Peyer's patch (tissue), 4 donors: Measurements from ENCODE around the gene SNED1. TPM values are rescaled to one million over a fixed set of nuclear protein-coding genes. Genes with fewer than 3 reads are reported as not detected.

Experiments
- DNase-seq, 3 donors: peaks; one replicate each; pipeline ENCODE4 v3.0.0-alpha.2; 2017 to 2019
- H3K27ac ChIP-seq, 4 donors: fragments of 200-600 bp; sonication (generic); one replicate each; pipeline ENCODE4 v1.5.1; 2016 to 2019
- H3K27me3 ChIP-seq, 2 donors: fragments of 200-600 bp; sonication (generic); one replicate each; pipeline ENCODE4 v1.5.1; 2019
- H3K36me3 ChIP-seq, 3 donors: fragments of 200-600 bp; sonication (generic); one replicate each; pipeline ENCODE4 v1.5.1; 2016 to 2019
- H3K4me1 ChIP-seq, 4 donors: fragments of 200-600 bp; sonication (generic); one replicate each; pipeline ENCODE4 v1.5.1; 2016 to 2019
- H3K4me3 ChIP-seq, 4 donors: fragments of 200-600 bp; sonication (generic); 1 replicate in 3 of 4; 2 replicates in 1 of 4; pipeline ENCODE4 v1.5.1; 2016 to 2019; ENCODE audit warnings: mild to moderate bottlenecking in 1 of 4
- H3K9me3 ChIP-seq, 4 donors: fragments of 200-600 bp; sonication (generic); one replicate each; pipeline ENCODE4 v1.5.1; 2016 to 2019; ENCODE audit warnings: mild to moderate bottlenecking in 1 of 4
- CTCF ChIP-seq, 6 experiments: fragments of 450-650 bp in 4 of 6; fragments of 200-600 bp in 2 of 6; sonication (generic) in 1 of 6; IDR thresholded peaks; one replicate each; pipeline ENCODE4 v1.5.1; 2017 to 2019; ENCODE audit warnings: antibody characterized with exemption in 6 of 6, mild to moderate bottlenecking in 3 of 6, moderate library complexity in 1 of 6
- POLR2A ChIP-seq, 2 donors: fragments of 450-650 bp; IDR thresholded peaks; one replicate each; pipeline ENCODE4 v1.5.1; 2017; ENCODE audit warnings: antibody characterized with exemption in 2 of 2, mild to moderate bottlenecking in 2 of 2, moderate library complexity in 2 of 2
- total RNA-seq, 4 donors: library from RNA; depleted of rRNA; stranded (reverse); fragments of >200 nt; gene quantifications; one replicate each; pipeline ENCODE4 v1.1.0, GENCODE V29; 2016

SNED1 gene
- total RNA-seq, 4 donors from 2014 or later, result 6.8 to 83.3 (median 25.2) TPM

GRCh38 chr2:240956935-240957655, 41.3 kb upstream of the SNED1 start:
- Histone ChIP-seq H3K27me3 (no peaks in the 10 kb centered on the region), H3K4me3 (no peak overlapping the region), H3K36me3 (no peaks in the 10 kb centered on the region), H3K27ac (peak overlapping the region in 1 of 4 donors; percentile 31), H3K9me3 (no peaks in the 10 kb centered on the region), H3K4me1 (peaks cover 0 to 21% (median 0%) of the 10 kb centered on the region in 4 donors)
- TF ChIP-seq CTCF (IDR thresholded peaks at IDR 0.05), result no peak
- TF ChIP-seq POLR2A (IDR thresholded peaks at IDR 0.05), result no peak
- DNase-seq, result peak in 2 of 3 donors; percentile 39 to 40

- peaks cover 0 to 26% (median 0%) of the 10 kb centered on the region in 4 donors for H3K4me1 ChIP-seq
- H3K27me3 ChIP-seq, result no peaks in the 10 kb centered on the region
- no peak overlapping the region for H3K27ac ChIP-seq
- no peak overlapping the region for H3K4me3 ChIP-seq
- peak in 2 of 3 donors; percentile 42 to 44 for DNase-seq
- H3K9me3 ChIP-seq, result no peaks in the 10 kb centered on the region
- H3K36me3 ChIP-seq, result no peaks in the 10 kb centered on the region
- TF ChIP-seq CTCF (IDR thresholded peaks at IDR 0.05) (no peak), POLR2A (IDR thresholded peaks at IDR 0.05) (no peak)
Measured at GRCh38 chr2:240957656-240958365, 40.6 kb upstream of the SNED1 start.

GRCh38 chr2:240958366-240959213, 39.8 kb upstream of the SNED1 start:
- H3K36me3 ChIP-seq, result no peaks in the 10 kb centered on the region
- no peak overlapping the region for H3K4me3 ChIP-seq
- no peak overlapping the region for H3K27ac ChIP-seq
- TF ChIP-seq POLR2A (IDR thresholded peaks at IDR 0.05) (no peak), CTCF (IDR thresholded peaks at IDR 0.05) (no peak)
- peaks cover 0 to 34% (median 0%) of the 10 kb centered on the region in 4 donors for H3K4me1 ChIP-seq
- no peaks in the 10 kb centered on the region for H3K9me3 ChIP-seq
- peak in 2 of 3 donors; percentile 42 to 43 for DNase-seq
- H3K27me3 ChIP-seq, result no peaks in the 10 kb centered on the region

GRCh38 chr2:240959214-240959940, 39.0 kb upstream of the SNED1 start:
- DNase-seq, result peak in 2 of 3 donors; percentile 36 to 39
- no peak for TF ChIP-seq POLR2A (IDR thresholded peaks at IDR 0.05)
- H3K36me3 ChIP-seq, result no peaks in the 10 kb centered on the region
- H3K4me1 ChIP-seq, result peaks cover 0 to 38% (median 0%) of the 10 kb centered on the region in 4 donors
- no peaks in the 10 kb centered on the region for H3K27me3 ChIP-seq
- H3K9me3 ChIP-seq, result no peaks in the 10 kb centered on the region
- H3K4me3 ChIP-seq, result no peak overlapping the region
- peak overlapping the region in 2 of 4 donors; percentile 55 to 62 for H3K27ac ChIP-seq

- no peak for TF ChIP-seq POLR2A (IDR thresholded peaks at IDR 0.05)
- no peak for TF ChIP-seq CTCF (IDR thresholded peaks at IDR 0.05)
- Histone ChIP-seq H3K9me3 (no peaks in the 10 kb centered on the region), H3K4me1 (peaks cover 0 to 38% (median 0%) of the 10 kb centered on the region in 4 donors), H3K4me3 (no peak overlapping the region), H3K36me3 (no peaks in the 10 kb centered on the region), H3K27me3 (no peaks in the 10 kb centered on the region), H3K27ac (peak overlapping the region in 3 of 4 donors; percentile 55 to 62 (median 60))
- peak in 2 of 3 donors; percentile 43 for DNase-seq
Measured at GRCh38 chr2:240959941-240960308, 38.5 kb upstream of the SNED1 start.
